ENCODE measurements around the gene GPC5. TPM values are rescaled to one million over a fixed set of nuclear protein-coding genes. Genes with fewer than 3 reads are reported as not detected.

The GPC5 gene
- total RNA-seq, 1 experiment from 2014 or later: 0.15 TPM

DNA sequence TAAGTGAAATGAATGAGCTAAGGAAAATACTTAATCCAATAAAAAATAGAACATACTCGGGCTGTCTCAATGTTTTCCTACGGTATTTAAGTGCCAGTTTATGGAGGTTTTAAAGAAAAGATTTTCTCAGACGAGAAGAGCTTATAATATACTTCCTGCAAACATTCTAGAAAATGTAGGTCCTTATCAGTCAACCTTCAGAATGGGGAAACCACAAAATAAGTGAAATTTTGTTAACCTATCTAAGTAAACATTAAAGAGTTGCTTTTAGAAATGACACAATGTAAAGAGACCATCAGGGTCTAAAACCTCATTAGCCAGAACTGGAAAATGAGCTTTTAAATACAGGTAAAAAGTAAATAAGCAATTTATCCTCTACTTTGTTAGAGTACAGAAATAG lies 38.8 kb upstream of the GPC5 start:
- H3K27me3 ChIP-seq (ENCODE audit: insufficient read depth, low read length): no peaks in the 10 kb centered on the region
- Mint-ChIP-seq H3K27me3 (ENCODE audit: low read depth) (peaks cover 1% of the 10 kb centered on the region; the same call in 1 of the 2 replicates), H3K4me1 (no peaks in the 10 kb centered on the region), H3K4me3 (no peak overlapping the region), H3K27ac (peak overlapping the region in 1 of 3 experiments; percentile 51; a peak in 1 of 7 replicates), H3K36me3 (ENCODE audit: insufficient read depth in 1 of 3, low read depth in 3 of 3) (peaks cover 14 to 27% (median 18%) of the 10 kb centered on the region in 3 experiments; a peak in 6 of 7 replicates), H3K9me3 (no peaks in the 10 kb centered on the region)
- no peak overlapping the region for H2AK5ac ChIP-seq (ENCODE audit: insufficient read length, low read length)
- no peak overlapping the region for H4K8ac ChIP-seq (replicated peaks; ENCODE audit: insufficient read length, low read depth, low read length)
- no peak overlapping the region for H3K4me2 ChIP-seq (ENCODE audit: insufficient read depth, insufficient read length, low read length)
- no peak overlapping the region for H3K14ac ChIP-seq (ENCODE audit: insufficient read depth, low read length)
- H3K56ac ChIP-seq (ENCODE audit: insufficient read length, low read depth, low read length): no peak overlapping the region
- no peak overlapping the region for H3K4ac ChIP-seq (ENCODE audit: low read depth, low read length)
- H4K91ac ChIP-seq (ENCODE audit: insufficient read length, low read depth, low read length): no peak overlapping the region
- no peaks in the 10 kb centered on the region; the same call in 1 of the 2 replicates for H3K4me1 ChIP-seq (ENCODE audit: insufficient read depth, low read length)
- no peak overlapping the region for H2BK15ac ChIP-seq (ENCODE audit: low read depth, low read length)
- H4K5ac ChIP-seq (ENCODE audit: insufficient read length, low read depth, low read length): no peak overlapping the region
- no peak overlapping the region for H2BK20ac ChIP-seq (ENCODE audit: low read depth, low read length, poor library complexity, severe bottlenecking)
- no peak overlapping the region for H3K27ac ChIP-seq (ENCODE audit: insufficient read length, low read depth, low read length)
- no peak overlapping the region for H3T11ph ChIP-seq (ENCODE audit: low read length)
- no CpG with 5 or more reads among the region's 3 CpGs for WGBS (ENCODE audit: extremely low coverage, insufficient read length, low lambda C conversion rate)
- no peak overlapping the region for H2BK120ac ChIP-seq (ENCODE audit: low read depth, low read length, poor library complexity, severe bottlenecking)
- no peak overlapping the region for H3K23ac ChIP-seq (ENCODE audit: insufficient read length, low read depth, low read length)
- H3K79me1 ChIP-seq (ENCODE audit: insufficient read depth, low read depth, low read length, poor library complexity, severe bottlenecking): no peaks in the 10 kb centered on the region
- no peak overlapping the region for H2AFZ ChIP-seq (ENCODE audit: low read length)
- TF ChIP-seq, protein P1, sequence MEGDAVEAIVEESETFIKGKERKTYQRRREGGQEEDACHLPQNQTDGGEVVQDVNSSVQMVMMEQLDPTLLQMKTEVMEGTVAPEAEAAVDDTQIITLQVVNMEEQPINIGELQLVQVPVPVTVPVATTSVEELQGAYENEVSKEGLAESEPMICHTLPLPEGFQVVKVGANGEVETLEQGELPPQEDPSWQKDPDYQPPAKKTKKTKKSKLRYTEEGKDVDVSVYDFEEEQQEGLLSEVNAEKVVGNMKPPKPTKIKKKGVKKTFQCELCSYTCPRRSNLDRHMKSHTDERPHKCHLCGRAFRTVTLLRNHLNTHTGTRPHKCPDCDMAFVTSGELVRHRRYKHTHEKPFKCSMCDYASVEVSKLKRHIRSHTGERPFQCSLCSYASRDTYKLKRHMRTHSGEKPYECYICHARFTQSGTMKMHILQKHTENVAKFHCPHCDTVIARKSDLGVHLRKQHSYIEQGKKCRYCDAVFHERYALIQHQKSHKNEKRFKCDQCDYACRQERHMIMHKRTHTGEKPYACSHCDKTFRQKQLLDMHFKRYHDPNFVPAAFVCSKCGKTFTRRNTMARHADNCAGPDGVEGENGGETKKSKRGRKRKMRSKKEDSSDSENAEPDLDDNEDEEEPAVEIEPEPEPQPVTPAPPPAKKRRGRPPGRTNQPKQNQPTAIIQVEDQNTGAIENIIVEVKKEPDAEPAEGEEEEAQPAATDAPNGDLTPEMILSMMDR (conservative IDR thresholded peaks at IDR 0.05): no peak
- H2BK5ac ChIP-seq (ENCODE audit: insufficient read length, low read length): no peak overlapping the region
- no peaks in the 10 kb centered on the region for H4K20me1 ChIP-seq (ENCODE audit: control insufficient read depth, insufficient read depth, insufficient read length)
- H3K9ac ChIP-seq (ENCODE audit: extremely low read depth, insufficient read length, low read length): no peak overlapping the region
- no peak overlapping the region for H3K18ac ChIP-seq (ENCODE audit: insufficient read length, low read depth, low read length)
- no peaks in the 10 kb centered on the region for H3K9me3 ChIP-seq (ENCODE audit: control insufficient read depth, low read depth, low read length)
- no peaks in the 10 kb centered on the region for H3K23me2 ChIP-seq (ENCODE audit: insufficient read length, low read depth, low read length, poor library complexity, severe bottlenecking)
- no peak for DNase-seq
- H3K79me2 ChIP-seq (ENCODE audit: insufficient read depth, low read length): no peaks in the 10 kb centered on the region
- no peak overlapping the region for H2BK12ac ChIP-seq (ENCODE audit: insufficient read length, low read depth, low read length)

Data from H9 (cell line).